ENCODE results near the gene GET3. TPM values are rescaled to one million over a fixed set of nuclear protein-coding genes. Genes with fewer than 3 reads are reported as not detected.
"Not testable (repeated sequence)": the region's sequence is repeated elsewhere in the genome, so short reads cannot be mapped to it uniquely, and the experiment has no call there.

The GET3 gene
- 10 to 100 TPM; 37.7 to 66.6 TPM for total RNA-seq

- peaks cover 11% of the 10 kb centered on the region for H3K4me1 Mint-ChIP-seq
- no peaks in the 10 kb centered on the region for H3K9me3 Mint-ChIP-seq
- H3K27ac Mint-ChIP-seq = peak within 1 kb of the TSS; percentile 96
- peak within 1 kb of the TSS; percentile 89 for H3K4me3 Mint-ChIP-seq
- H3K36me3 Mint-ChIP-seq (ENCODE audit: low read depth) = peaks cover 64% of the 10 kb centered on the region
- no peaks in the 10 kb centered on the region for H3K27me3 Mint-ChIP-seq
- peak; percentile 89 for ATAC-seq (replicated peaks)
Measured at GRCh38 chr19:12736995-12737834, at the start of gene GET3. GET3 (plus strand) TSS chr19:12737497; CDS start chr19:12737506, 9 bp downstream.

- H3K27me3 Mint-ChIP-seq = no peaks in the 10 kb centered on the region
- no peak for ATAC-seq (replicated peaks)
- H3K4me1 Mint-ChIP-seq = no peaks in the 10 kb centered on the region
- no peak overlapping the region for H3K4me3 Mint-ChIP-seq
- H3K36me3 Mint-ChIP-seq (ENCODE audit: low read depth) = no peaks in the 10 kb centered on the region
- no peaks in the 10 kb centered on the region for H3K9me3 Mint-ChIP-seq
- H3K27ac Mint-ChIP-seq = no peak overlapping the region
Measured at GRCh38 chr19:12689012-12689411, 48.3 kb upstream of the GET3 start.

DNA sequence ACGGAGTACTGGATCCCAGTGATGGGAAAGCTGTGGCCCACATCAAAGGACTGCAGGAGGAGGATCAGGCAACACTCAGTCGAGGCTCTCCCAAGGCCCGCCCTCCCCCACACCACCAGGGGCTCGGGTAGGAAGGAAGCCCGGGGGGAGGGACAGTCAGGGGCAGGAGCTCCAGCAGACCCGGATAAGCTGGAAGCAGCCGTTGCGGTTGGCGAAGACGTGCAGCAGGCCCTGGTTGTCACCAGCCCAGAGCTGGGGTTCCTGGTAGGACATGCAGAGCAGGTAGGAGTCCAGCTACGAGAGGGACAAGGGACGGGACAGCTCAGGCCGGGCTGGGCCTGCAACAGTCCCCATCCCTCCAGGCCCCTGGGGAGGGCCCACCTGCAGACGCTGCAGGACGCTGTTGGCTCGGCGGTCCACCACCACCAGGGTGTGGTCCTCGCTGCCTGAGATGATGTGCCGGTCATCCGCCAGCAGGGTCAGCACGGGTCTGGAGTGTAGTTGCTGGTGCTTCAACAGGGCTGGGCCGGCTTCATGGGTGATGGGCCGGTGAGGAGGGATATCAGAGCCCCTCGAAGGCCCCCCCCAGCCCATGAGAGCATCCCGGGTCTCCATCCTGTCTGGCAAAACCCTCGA is 47.6 kb upstream of the GET3 start:
- Mint-ChIP-seq H3K27ac (no peak overlapping the region), H3K4me1 (no peaks in the 10 kb centered on the region)

GRCh38 chr19:12692960-12693359 is 44.3 kb upstream of the GET3 start:
- peaks cover 6% of the 10 kb centered on the region for H3K36me3 Mint-ChIP-seq (ENCODE audit: low read depth)
- H3K9me3 Mint-ChIP-seq = no peaks in the 10 kb centered on the region
- H3K4me1 Mint-ChIP-seq = peaks cover under 1% of the 10 kb centered on the region
- ATAC-seq (replicated peaks) = no peak
- H3K27ac Mint-ChIP-seq = no peak overlapping the region
- H3K4me3 Mint-ChIP-seq = no peak overlapping the region
- H3K27me3 Mint-ChIP-seq = no peaks in the 10 kb centered on the region

More for the DNA sequence above, 47.6 kb upstream of the GET3 start:
- Mint-ChIP-seq H3K9me3 (no peaks in the 10 kb centered on the region), H3K27me3 (no peaks in the 10 kb centered on the region), H3K4me3 (no peak overlapping the region), H3K36me3 (ENCODE audit: low read depth) (no peaks in the 10 kb centered on the region)
- no peak for ATAC-seq (replicated peaks)

- Mint-ChIP-seq H3K4me1 (peaks cover 5% of the 10 kb centered on the region), H3K9me3 (no peaks in the 10 kb centered on the region), H3K36me3 (ENCODE audit: low read depth) (peaks cover 18% of the 10 kb centered on the region), H3K27me3 (no peaks in the 10 kb centered on the region), H3K27ac (no peak overlapping the region), H3K4me3 (no peak overlapping the region)
- ATAC-seq (replicated peaks) = no peak
Measured at GRCh38 chr19:12694641-12695040, 42.7 kb upstream of the GET3 start.

DNA sequence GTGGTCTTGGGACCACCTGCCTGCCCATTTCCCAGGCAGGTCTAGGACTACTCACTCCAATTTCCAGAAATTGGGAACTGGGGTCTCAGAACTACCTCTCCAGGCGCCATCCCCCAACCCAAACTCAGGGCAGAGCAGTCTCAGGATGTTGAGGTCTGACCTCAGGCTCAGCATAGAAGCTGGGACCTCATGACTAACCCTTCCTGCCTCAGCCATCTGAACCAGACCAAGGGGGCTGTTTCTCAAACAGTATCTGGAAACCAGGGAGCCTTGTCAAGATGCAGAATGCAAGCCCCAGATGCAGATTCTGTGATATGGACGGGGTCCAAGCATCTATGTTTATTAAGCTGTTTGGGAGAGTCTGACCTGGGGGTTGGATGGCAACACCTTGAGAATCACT is 42.2 kb upstream of the GET3 start:
- H3K4me3 Mint-ChIP-seq = peak overlapping the region; percentile 89
- ATAC-seq (replicated peaks) = no peak

GRCh38 chr19:12695514-12695913 is 41.8 kb upstream of the GET3 start:
- H3K36me3 Mint-ChIP-seq (ENCODE audit: low read depth) = peaks cover 18% of the 10 kb centered on the region
- peak overlapping the region; percentile 89 for H3K4me3 Mint-ChIP-seq
- peaks cover 5% of the 10 kb centered on the region for H3K4me1 Mint-ChIP-seq
- H3K27me3 Mint-ChIP-seq = no peaks in the 10 kb centered on the region
- no peak overlapping the region for H3K27ac Mint-ChIP-seq
- ATAC-seq (replicated peaks) = no peak
- no peaks in the 10 kb centered on the region for H3K9me3 Mint-ChIP-seq

More for the DNA sequence above, 42.2 kb upstream of the GET3 start:
- Mint-ChIP-seq H3K9me3 (no peaks in the 10 kb centered on the region), H3K27ac (no peak overlapping the region), H3K36me3 (ENCODE audit: low read depth) (peaks cover 18% of the 10 kb centered on the region), H3K27me3 (no peaks in the 10 kb centered on the region), H3K4me1 (peaks cover 5% of the 10 kb centered on the region)

DNA sequence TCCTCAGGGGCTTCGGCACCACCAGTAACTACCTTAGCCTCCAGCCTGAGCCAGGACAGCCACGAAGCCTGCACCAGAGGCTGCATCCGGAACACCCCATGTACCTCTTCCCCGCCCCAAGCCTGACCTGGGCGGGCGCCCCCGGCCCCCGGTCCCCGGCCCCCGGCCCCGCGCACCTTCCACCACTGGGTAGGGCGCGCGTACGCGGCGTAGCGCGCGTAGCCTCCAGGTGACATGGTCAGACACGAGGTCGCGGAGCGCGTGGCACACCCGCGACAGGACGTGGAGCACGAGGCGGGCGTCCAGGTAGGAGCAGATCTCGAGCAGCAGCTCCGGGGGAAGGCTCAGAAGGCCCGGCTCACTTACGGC is 41.3 kb upstream of the GET3 start:
- H3K4me3 Mint-ChIP-seq = peak overlapping the region; percentile 89
- peak; percentile 19 for ATAC-seq (replicated peaks)
- H3K27me3 Mint-ChIP-seq = no peaks in the 10 kb centered on the region
- peak overlapping the region; percentile 84 for H3K27ac Mint-ChIP-seq
- H3K4me1 Mint-ChIP-seq = peaks cover 5% of the 10 kb centered on the region
- peaks cover 21% of the 10 kb centered on the region for H3K36me3 Mint-ChIP-seq (ENCODE audit: low read depth)
- no peaks in the 10 kb centered on the region for H3K9me3 Mint-ChIP-seq

DNA sequence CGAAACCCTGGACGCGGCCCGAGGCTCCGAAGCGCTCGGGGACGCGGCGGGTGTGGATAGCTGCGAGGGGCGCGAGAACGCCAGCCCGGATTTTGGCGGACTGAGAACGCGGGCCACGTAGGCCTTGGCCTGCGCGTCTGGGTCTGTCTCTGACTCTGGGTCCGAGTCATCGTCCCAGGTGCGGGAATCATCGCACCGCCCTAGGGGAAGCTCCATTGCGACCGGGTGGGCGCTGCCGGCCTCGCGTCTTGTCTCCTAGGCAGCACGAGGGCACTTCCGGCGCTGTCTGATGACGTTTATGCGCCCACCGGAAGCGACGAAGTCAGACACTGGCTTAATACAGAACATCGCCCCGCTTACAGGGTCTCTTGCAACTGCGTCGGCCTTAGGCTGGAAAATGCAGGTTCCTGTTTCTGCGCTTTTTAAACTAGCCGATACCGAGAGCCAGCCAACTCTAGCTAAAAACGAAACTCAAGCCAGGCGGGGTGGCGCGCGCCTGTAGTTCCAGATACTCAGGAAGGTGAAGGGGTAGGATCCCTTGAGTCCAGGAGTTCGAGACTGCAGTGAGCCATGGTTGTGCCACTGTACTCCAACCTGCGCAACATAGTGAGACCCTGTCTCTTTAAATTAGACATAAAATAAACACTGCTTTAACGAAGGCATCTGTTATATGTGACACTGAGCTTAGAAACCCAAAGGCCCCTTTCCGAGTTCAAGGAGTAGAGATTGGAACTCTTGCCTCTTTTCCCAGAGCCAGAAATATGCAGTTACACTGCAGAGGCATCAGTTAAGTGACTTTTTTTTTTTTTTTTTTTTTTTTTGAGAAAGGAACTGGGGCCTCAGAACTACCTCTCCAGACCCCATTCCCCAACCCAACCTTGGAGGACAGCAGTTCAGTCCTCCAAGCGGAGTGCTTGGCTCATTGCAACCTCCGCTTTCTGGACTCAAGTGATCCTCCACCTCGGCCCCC is 40.6 kb upstream of the GET3 start, which contains the start of gene FBXW9:
Gene FBXW9, minus strand, starts transcription at position 266 of the 970 bp plus-strand sequence. Its CDS starts 50 bp downstream, at position 216.
- no peaks in the 10 kb centered on the region for H3K9me3 Mint-ChIP-seq
- peak within 1 kb of the TSS; percentile 89 for H3K4me3 Mint-ChIP-seq
- peaks cover 5% of the 10 kb centered on the region for H3K4me1 Mint-ChIP-seq
- peak; percentile 94 for ATAC-seq (replicated peaks)
- no peaks in the 10 kb centered on the region for H3K27me3 Mint-ChIP-seq
- peaks cover 27% of the 10 kb centered on the region for H3K36me3 Mint-ChIP-seq (ENCODE audit: low read depth)
- H3K27ac Mint-ChIP-seq = peak within 1 kb of the TSS; percentile 84

DNA sequence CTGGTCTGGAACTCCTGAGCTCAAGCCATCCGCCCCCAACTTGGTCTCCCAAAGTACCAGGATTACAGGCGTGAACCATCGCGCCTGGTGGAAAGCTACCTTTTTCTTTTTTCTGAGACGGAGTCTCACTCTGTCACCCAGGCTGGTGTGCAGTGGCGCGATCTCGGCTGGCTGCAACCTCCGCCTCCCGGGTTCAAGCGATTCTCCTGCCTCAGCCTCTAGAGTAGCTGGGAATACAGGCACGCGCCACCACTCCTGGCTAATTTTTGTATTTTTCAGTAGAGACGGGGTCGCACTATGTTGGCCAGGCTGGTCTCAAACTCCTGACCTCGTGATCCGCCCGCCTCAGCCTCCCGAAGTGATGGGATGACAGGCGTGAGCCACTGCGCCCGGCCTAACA is 39.9 kb upstream of the GET3 start:
- H3K9me3 Mint-ChIP-seq; H3K4me1 Mint-ChIP-seq; H3K27ac Mint-ChIP-seq; ATAC-seq (replicated peaks); H3K27me3 Mint-ChIP-seq: not testable (repeated sequence)
- peak overlapping the region; percentile 89 for H3K4me3 Mint-ChIP-seq
- H3K36me3 Mint-ChIP-seq (ENCODE audit: low read depth) = peaks cover 33% of the 10 kb centered on the region

GRCh38 chr19:12698138-12698537 is 39.2 kb upstream of the GET3 start:
- Mint-ChIP-seq H3K27ac (no peak overlapping the region), H3K27me3 (no peaks in the 10 kb centered on the region), H3K36me3 (ENCODE audit: low read depth) (peaks cover 40% of the 10 kb centered on the region), H3K9me3 (no peaks in the 10 kb centered on the region), H3K4me1 (peaks cover 5% of the 10 kb centered on the region), H3K4me3 (peak overlapping the region; percentile 43)
- ATAC-seq (replicated peaks) = no peak

DNA sequence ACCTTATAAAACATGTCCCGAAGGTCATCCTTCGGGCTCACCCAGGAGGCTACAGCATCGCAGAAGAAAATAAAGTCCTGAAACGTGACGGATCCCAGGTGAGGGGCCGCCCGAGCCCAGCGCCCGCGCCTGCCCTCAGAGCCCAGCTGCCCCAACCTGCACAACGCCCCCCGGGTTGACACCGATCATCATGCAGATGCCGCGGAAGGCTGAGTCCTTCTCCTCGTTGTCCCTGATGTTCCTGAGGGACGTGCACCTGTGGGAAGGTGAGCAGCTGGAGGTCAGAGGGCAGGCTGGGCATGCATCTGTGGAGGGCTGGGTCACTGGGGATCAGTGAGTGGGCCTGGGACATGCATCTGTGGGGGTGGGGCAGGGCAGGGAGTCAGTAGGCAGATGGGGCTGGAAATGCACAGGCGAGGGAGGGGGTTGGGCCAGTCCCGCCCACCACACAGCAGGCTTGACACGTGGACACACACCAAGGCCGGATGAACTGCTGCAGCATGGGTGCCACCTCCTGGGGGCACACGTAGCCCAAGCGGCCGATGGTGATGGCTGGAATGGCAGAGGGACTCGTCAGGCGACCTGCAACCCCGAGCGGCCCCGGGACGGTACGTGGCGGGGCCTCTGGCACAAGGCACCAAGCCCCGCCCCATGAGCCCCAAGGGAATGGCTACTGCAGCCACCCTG is 35.6 kb upstream of the GET3 start:
- Mint-ChIP-seq H3K4me3 (no peak overlapping the region), H3K27me3 (no peaks in the 10 kb centered on the region), H3K36me3 (ENCODE audit: low read depth) (peaks cover 72% of the 10 kb centered on the region), H3K4me1 (peaks cover 5% of the 10 kb centered on the region), H3K9me3 (no peaks in the 10 kb centered on the region), H3K27ac (no peak overlapping the region)
- ATAC-seq (replicated peaks) = no peak

DNA sequence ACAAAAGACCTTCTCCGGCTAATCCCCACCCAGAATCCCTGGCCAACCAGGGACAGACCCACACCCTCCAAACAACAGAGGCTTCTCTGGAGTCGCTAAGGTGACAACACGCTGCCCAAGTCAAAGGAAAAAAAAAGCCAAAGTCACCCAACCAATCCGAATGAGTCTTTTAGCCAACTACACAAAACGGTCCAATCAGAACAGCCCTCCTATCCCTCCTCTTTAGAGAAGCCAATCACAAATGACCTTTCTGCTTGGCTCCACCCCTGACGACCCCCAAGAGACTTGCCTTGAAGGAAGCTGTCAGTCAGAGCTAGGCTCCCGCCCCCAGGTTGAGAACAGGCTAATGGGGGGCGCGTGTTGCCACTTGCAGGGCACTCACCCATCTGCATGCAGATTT is 34.3 kb upstream of the GET3 start:
- Mint-ChIP-seq H3K9me3 (no peaks in the 10 kb centered on the region), H3K27ac (no peak overlapping the region), H3K4me3 (no peak overlapping the region), H3K4me1 (peaks cover 3% of the 10 kb centered on the region), H3K27me3 (no peaks in the 10 kb centered on the region), H3K36me3 (ENCODE audit: low read depth) (peaks cover 81% of the 10 kb centered on the region)
- ATAC-seq (replicated peaks) = no peak

- ATAC-seq (replicated peaks) = no peak
- H3K4me3 Mint-ChIP-seq = no peak overlapping the region
- no peaks in the 10 kb centered on the region for H3K27me3 Mint-ChIP-seq
- H3K9me3 Mint-ChIP-seq = no peaks in the 10 kb centered on the region
- H3K27ac Mint-ChIP-seq = no peak overlapping the region
- H3K4me1 Mint-ChIP-seq = no peaks in the 10 kb centered on the region
- H3K36me3 Mint-ChIP-seq (ENCODE audit: low read depth) = peaks cover 91% of the 10 kb centered on the region
Measured at GRCh38 chr19:12705169-12705568, 32.1 kb upstream of the GET3 start.

Measured in activated T-helper 17 cell treated with anti-CD3 and anti-CD28 coated beads, Interleukin-2, amount 50 U/mL, for 72 hours (primary cell).